Activated B cell treated with CpG ODN at 0.5 μM for 24 hours (primary cell): ENCODE results near the gene OSBPL2. TPM values are rescaled to one million over a fixed set of nuclear protein-coding genes. Genes with fewer than 3 reads are reported as not detected.

Experiments used
- ATAC-seq: fragments of 200-7000 bp; cut with Tn5 transposase; one replicate; pipeline ENCODE4 v1.10.0; 2021; ENCODE audit warnings: low read depth, mild to moderate bottlenecking, moderate library complexity
- CTCF ChIA-PET: fragments of 350-600 bp; sonication (Branson Sonifier 250); formaldehyde crosslinking; loops from one replicate; lab custom pipeline; 2021; ENCODE audit warnings: antibody characterized with exemption; lab: Charles Lee
- POLR2A ChIA-PET: fragments of 350-600 bp; sonication (Branson Sonifier 250); formaldehyde crosslinking; loops from one replicate; lab custom pipeline; 2021; ENCODE audit warnings: antibody characterized with exemption; lab: Charles Lee
- DNase-seq: peaks from one replicate; pipeline ENCODE4 v3.0.0; 2022
- H3K27ac Mint-ChIP-seq: one replicate; pipeline ENCODE4 v1.8.0; 2020; ENCODE audit warnings: mixed read lengths
- H3K27me3 Mint-ChIP-seq: one replicate; pipeline ENCODE4 v1.8.0; 2021; ENCODE audit warnings: mixed read lengths
- H3K36me3 Mint-ChIP-seq: one replicate; pipeline ENCODE4 v1.8.0; 2021; ENCODE audit warnings: low read depth, mixed read lengths
- H3K4me1 Mint-ChIP-seq: one replicate; pipeline ENCODE4 v1.8.0; 2021; ENCODE audit warnings: mixed read lengths
- H3K4me3 Mint-ChIP-seq: one replicate; pipeline ENCODE4 v1.8.0; 2020; ENCODE audit warnings: mild to moderate bottlenecking, mixed read lengths
- H3K9me3 Mint-ChIP-seq: one replicate; pipeline ENCODE4 v1.8.0; 2020; ENCODE audit warnings: mixed read lengths
- intact Hi-C: fragments of 100-400 bp; cut with micrococcal nuclease; formaldehyde crosslinking; loops from one replicate; pipeline ENCODE4 v1.15.1; 2024
- total RNA-seq: library from RNA; stranded (reverse); gene quantifications from 2 replicates; pipeline ENCODE4 v1.2.3, GENCODE V29; 2022
- TF ChIP-seq, protein P1 (sequence below): fragments of 200-600 bp; IDR thresholded peaks from one replicate; pipeline ENCODE4 v1.8.0; 2022; ENCODE audit warnings: antibody characterized with exemption, mild to moderate bottlenecking

OSBPL2 gene
- total RNA-seq, 1 donor from 2014 or later, result 43.0 TPM

DNA sequence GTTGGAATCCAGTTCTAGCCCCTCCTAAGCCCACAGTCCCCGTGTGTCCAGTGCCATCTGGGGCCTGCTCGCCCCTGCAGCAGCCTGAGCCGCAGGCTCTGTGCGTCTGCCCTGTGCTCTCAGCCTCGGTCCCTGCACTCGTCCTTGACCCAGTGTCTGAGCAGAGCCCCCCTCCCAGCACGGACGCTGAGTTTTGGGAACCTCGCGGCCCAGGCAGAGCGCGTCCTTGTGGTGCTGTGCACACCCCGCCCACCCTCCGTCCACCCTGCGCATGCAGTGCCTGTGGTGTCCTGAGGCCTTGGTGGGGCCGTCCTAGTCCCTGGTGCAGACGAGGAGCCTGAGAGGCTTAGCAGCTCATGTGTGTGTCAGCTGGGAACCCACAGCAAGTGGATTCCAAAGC is 31.6 kb downstream of the OSBPL2 start:
- ChIA-PET CTCF (no interaction called here), POLR2A (no interaction called here)
- Mint-ChIP-seq H3K27ac (no peak overlapping the region), H3K27me3 (no peaks in the 10 kb centered on the region), H3K36me3 (peaks cover 53% of the 10 kb centered on the region), H3K4me3 (no peak overlapping the region), H3K4me1 (peaks cover 12% of the 10 kb centered on the region), H3K9me3 (peaks cover 2% of the 10 kb centered on the region)
- ATAC-seq (no peak), DNase-seq (no peak)
- TF ChIP-seq, protein P1, sequence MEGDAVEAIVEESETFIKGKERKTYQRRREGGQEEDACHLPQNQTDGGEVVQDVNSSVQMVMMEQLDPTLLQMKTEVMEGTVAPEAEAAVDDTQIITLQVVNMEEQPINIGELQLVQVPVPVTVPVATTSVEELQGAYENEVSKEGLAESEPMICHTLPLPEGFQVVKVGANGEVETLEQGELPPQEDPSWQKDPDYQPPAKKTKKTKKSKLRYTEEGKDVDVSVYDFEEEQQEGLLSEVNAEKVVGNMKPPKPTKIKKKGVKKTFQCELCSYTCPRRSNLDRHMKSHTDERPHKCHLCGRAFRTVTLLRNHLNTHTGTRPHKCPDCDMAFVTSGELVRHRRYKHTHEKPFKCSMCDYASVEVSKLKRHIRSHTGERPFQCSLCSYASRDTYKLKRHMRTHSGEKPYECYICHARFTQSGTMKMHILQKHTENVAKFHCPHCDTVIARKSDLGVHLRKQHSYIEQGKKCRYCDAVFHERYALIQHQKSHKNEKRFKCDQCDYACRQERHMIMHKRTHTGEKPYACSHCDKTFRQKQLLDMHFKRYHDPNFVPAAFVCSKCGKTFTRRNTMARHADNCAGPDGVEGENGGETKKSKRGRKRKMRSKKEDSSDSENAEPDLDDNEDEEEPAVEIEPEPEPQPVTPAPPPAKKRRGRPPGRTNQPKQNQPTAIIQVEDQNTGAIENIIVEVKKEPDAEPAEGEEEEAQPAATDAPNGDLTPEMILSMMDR, result no peak
- intact Hi-C loops, result loop anchor here (10.0 kb wide), 1 partner anchor 255 kb away; no protein-coding TSS in a partner anchor

DNA sequence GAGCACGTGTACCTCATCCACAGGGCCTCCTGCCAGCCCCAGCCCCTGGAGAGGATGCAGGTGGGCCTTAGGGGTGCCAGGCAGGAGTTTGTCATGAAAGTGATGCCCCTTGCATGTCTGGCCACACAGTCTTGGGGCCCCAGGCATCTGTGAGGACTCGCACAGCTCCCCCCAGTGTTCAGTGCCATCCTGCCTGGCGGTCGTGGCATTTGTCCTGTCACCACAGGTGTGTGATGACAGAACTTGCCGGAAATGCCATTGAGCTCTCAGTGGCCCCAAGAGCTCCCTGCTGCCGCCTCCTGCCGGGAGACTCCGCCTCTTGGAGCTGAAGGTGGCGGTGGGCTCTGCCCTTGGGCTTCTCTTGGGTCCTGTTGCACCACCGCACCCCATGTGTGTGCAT is 33.9 kb downstream of the OSBPL2 start:
- no peak for ATAC-seq
- POLR2A ChIA-PET, result no interaction called here
- H3K4me3 Mint-ChIP-seq, result no peak overlapping the region
- no peaks in the 10 kb centered on the region for H3K9me3 Mint-ChIP-seq
- no peaks in the 10 kb centered on the region for H3K27me3 Mint-ChIP-seq
- H3K36me3 Mint-ChIP-seq, result peaks cover 46% of the 10 kb centered on the region
- TF ChIP-seq, protein P1, result no peak
- DNase-seq, result no peak
- CTCF ChIA-PET, result no interaction called here
- peaks cover 18% of the 10 kb centered on the region for H3K4me1 Mint-ChIP-seq
- intact Hi-C loops, result loop anchor here (10.0 kb wide), 1 partner anchor 257 kb away; no protein-coding TSS in a partner anchor
- H3K27ac Mint-ChIP-seq, result no peak overlapping the region

DNA sequence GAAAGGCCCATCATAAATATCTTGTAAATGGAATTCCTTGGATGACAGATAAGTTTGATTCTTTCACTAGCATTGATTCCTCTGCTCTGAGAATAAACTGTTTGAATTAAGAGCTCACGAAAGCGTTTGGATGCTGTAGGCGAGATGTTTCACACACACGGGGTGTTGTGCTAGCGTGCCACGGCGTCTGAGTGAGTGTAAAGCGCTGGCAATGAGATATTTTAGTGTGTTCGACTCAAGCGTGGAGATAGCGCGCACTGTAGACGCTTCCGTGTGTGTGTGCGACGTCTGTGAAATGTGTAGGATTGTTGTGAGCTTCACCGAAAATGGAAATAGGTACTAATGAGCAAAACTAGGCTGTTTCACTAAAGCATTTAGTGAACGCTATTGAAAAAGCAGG is 35.1 kb downstream of the OSBPL2 start:
- POLR2A ChIA-PET, result no interaction called here
- Mint-ChIP-seq H3K9me3 (no peaks in the 10 kb centered on the region), H3K4me1 (peaks cover 18% of the 10 kb centered on the region), H3K27ac (no peak overlapping the region), H3K4me3 (no peak overlapping the region), H3K27me3 (no peaks in the 10 kb centered on the region), H3K36me3 (peaks cover 53% of the 10 kb centered on the region)
- intact Hi-C loops, result loop anchor here (10.0 kb wide), 1 partner anchor 259 kb away; no protein-coding TSS in a partner anchor
- TF ChIP-seq, protein P1, result no peak
- CTCF ChIA-PET, result no interaction called here
- ATAC-seq (no peak), DNase-seq (no peak)

DNA sequence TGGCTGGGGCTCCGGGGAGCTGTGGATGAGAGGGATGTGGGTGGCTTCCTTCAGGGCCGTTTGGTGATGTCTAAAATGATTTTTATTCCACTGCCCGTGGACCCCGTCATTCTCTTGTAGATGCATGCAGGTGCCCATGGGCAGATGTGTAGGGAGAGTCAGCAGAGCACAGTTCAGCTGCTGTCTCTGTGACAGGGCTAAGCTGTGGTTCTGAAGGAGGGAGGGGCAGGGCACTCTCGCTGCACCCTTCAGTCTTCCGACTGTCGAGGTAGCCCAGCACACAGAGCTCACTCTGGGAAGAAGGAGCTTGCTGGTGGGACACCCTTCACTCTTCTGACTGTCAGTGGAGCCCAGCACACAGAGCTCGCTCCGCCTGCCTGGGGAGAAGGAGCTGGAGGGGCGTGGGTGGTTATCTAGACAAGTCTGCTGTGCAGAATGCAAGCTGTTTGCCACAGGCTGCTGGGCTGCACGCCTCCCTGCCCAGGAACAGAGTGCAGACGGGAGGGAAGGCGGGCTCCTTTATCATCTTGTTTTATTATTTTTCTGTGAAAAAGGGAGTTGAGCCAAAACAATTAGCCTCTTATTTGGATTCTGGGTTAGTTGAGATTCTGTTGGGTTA is 36.1 kb downstream of the OSBPL2 start:
- Mint-ChIP-seq H3K36me3 (peaks cover 62% of the 10 kb centered on the region), H3K27ac (peak overlapping the region; percentile 64), H3K27me3 (no peaks in the 10 kb centered on the region), H3K9me3 (no peaks in the 10 kb centered on the region), H3K4me3 (peak overlapping the region; percentile 6), H3K4me1 (peaks cover 18% of the 10 kb centered on the region)
- peak; percentile 62 for ATAC-seq
- DNase-seq, result no peak
- TF ChIP-seq, protein P1, result no peak
- ChIA-PET CTCF (interaction anchor here (0.9 kb wide), 1 partner anchor 263 kb away, joined by 3 read pairs; no protein-coding TSS in a partner anchor), POLR2A (no interaction called here)
- intact Hi-C loops, result loop anchor here (10.0 kb wide), 1 partner anchor 260 kb away; no protein-coding TSS in a partner anchor

DNA sequence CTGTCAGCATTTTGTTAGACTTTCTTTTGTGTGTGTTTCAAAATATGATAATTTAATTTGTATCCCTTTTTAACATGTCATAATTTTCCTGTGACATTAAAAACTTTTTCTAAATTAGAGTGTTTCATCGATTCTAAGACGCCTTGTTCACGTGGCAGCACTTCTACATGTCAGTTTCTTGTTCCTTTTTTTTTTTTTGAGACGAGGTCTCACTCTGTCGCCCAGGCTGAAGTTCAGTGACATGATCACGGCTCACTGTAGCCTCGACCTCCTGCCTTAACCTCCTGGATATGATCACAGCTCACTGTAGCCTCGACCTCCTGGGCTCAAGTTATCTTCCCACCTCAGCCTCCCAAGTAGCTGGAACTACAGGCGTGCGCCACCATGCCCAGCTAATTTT is 36.9 kb downstream of the OSBPL2 start:
- TF ChIP-seq, protein P1, result no peak
- CTCF ChIA-PET, result no interaction called here
- Mint-ChIP-seq H3K9me3 (no peaks in the 10 kb centered on the region), H3K36me3 (peaks cover 66% of the 10 kb centered on the region), H3K4me1 (peaks cover 18% of the 10 kb centered on the region), H3K27ac (peak overlapping the region; percentile 56), H3K27me3 (no peaks in the 10 kb centered on the region), H3K4me3 (peak overlapping the region; percentile 24)
- no peak for DNase-seq
- intact Hi-C loops, result loop anchor here (10.0 kb wide), 1 partner anchor 260 kb away; no protein-coding TSS in a partner anchor
- POLR2A ChIA-PET, result no interaction called here
- peak; percentile 52 for ATAC-seq
